HCT116 (cell line): ENCODE measurements around the gene DDR1. TPM values are rescaled to one million over a fixed set of nuclear protein-coding genes. Genes with fewer than 3 reads are reported as not detected.

Source experiments
- ATAC-seq: fragments of 200-7000 bp; cut with Tn5 transposase; 2 replicates; pipeline ENCODE4 v1.9.1; 2020; ENCODE audit warnings: mild to moderate bottlenecking, moderate library complexity
- BruUV-seq: library from RNA; stranded (reverse); fragments of 400-500 nt; replicated peaks from 2 replicates; lab custom pipeline; 2021; lab: Mats Ljungman, UMichigan
- CTCF ChIA-PET: fragments of 300-600 bp; sonication (Branson Sonifier 250); formaldehyde crosslinking; loops from one replicate; lab custom pipeline; 2021; ENCODE audit warnings: antibody characterized with exemption; lab: Charles Lee
- POLR2A ChIA-PET: fragments of 300-600, 350-600 bp; sonication (Branson Sonifier 250); formaldehyde crosslinking; loops from one replicate; lab custom pipeline; 2021; ENCODE audit warnings: antibody characterized with exemption; lab: Charles Lee
- RAD21 ChIA-PET, 2 experiments: fragments of 300-600 bp; sonication (Branson Sonifier 250); formaldehyde crosslinking; loops; one replicate each; lab custom pipeline; 2023; ENCODE audit warnings: low total read pairs in 2 of 2; ENCODE audit not compliant: uncharacterized antibody in 2 of 2, unreplicated experiment in 2 of 2, low non-redundant PET in 1 of 2; lab: Charles Lee
- DNase-seq: peaks from one replicate; pipeline ENCODE4 v3.0.0-alpha.2; 2010; ENCODE audit warnings: low read depth, low spot score
- H2AFZ ChIP-seq: fragments of 200-600 bp; shearing (Covaris generic), sonication (generic); 2 replicates; pipeline ENCODE4 v1.6.1; 2017; ENCODE audit warnings: low read depth, mixed run types, mixed read lengths, antibody characterized with exemption, low read length; ENCODE audit not compliant: poor library complexity, severe bottlenecking
- H3K27ac ChIP-seq: 2 replicates; pipeline ENCODE4 v1.5.1; 2012; ENCODE audit warnings: low read depth, low read length
- H3K27me3 ChIP-seq: fragments of 200-600 bp; sonication (generic); 2 replicates; pipeline ENCODE4 v1.6.1; 2016; ENCODE audit warnings: mixed run types, low read length, mixed read lengths; ENCODE audit not compliant: insufficient read depth
- H3K36me3 ChIP-seq, 2 experiments: fragments of 200-500 bp in 1 of 2; fragments of 200-600 bp in 1 of 2; sonication (Bioruptor generic) in 1 of 2; sonication (generic) in 1 of 2; 2 replicates each; pipeline versions ENCODE4 v1.5.1 to v1.6.1; 2014 to 2016; ENCODE audit warnings: low read length in 2 of 2, inconsistent platforms in 1 of 2, mixed read lengths in 1 of 2, mixed run types in 1 of 2; ENCODE audit not compliant: insufficient read depth in 2 of 2, control insufficient read depth in 1 of 2
- H3K4me1 ChIP-seq, 2 experiments: fragments of 200-600 bp in 1 of 2; sonication (generic) in 1 of 2; 2 replicates each; pipeline versions ENCODE4 v1.5.1 to v1.6.1; 2012 to 2017; ENCODE audit warnings: low read length in 2 of 2, inconsistent platforms in 1 of 2, mild to moderate bottlenecking in 1 of 2, mixed read lengths in 1 of 2, mixed run types in 1 of 2, moderate library complexity in 1 of 2; ENCODE audit not compliant: insufficient read depth in 2 of 2, control insufficient read depth in 1 of 2
- H3K4me2 ChIP-seq: fragments of 200-600 bp; sonication (generic); 2 replicates; pipeline ENCODE4 v1.6.1; 2017; ENCODE audit warnings: mixed run types, low read length, mixed read lengths
- H3K4me3 ChIP-seq, 2 experiments: fragments of 200-600 bp in 1 of 2; sonication (generic) in 1 of 2; replicated peaks in 1 of 2; 2 replicates each; pipeline ENCODE4 v1.5.1; 2011 to 2016; ENCODE audit warnings: low read length in 2 of 2, control low read depth in 1 of 2, low read depth in 1 of 2, mild to moderate bottlenecking in 1 of 2, mixed read lengths in 1 of 2, mixed run types in 1 of 2
- H3K79me2 ChIP-seq: fragments of 200-600 bp; sonication (generic); 2 replicates; pipeline ENCODE4 v1.6.1; 2017; ENCODE audit warnings: mild to moderate bottlenecking, mixed run types, low read length, moderate library complexity, mixed read lengths; ENCODE audit not compliant: insufficient read depth
- H3K9ac ChIP-seq: fragments of 200-600 bp; sonication (generic); 2 replicates; pipeline ENCODE4 v1.6.1; 2016; ENCODE audit warnings: low read length, mixed read lengths
- H3K9me2 ChIP-seq: fragments of 200-600 bp; sonication (generic), shearing (Covaris generic); 2 replicates; pipeline ENCODE4 v1.6.1; 2017; ENCODE audit warnings: mixed run types, mild to moderate bottlenecking, moderate library complexity; ENCODE audit not compliant: insufficient read depth
- H3K9me3 ChIP-seq, 2 experiments: fragments of 200-500 bp in 1 of 2; fragments of 200-600 bp in 1 of 2; sonication (Bioruptor generic) in 1 of 2; sonication (generic) in 1 of 2; 2 replicates each; pipeline ENCODE4 v1.6.1; 2014 to 2017; ENCODE audit warnings: low read length in 2 of 2, mixed read lengths in 2 of 2, inconsistent platforms in 1 of 2, low read depth in 1 of 2, mild to moderate bottlenecking in 1 of 2, mixed run types in 1 of 2, moderate library complexity in 1 of 2; ENCODE audit not compliant: control insufficient read depth in 1 of 2, insufficient read depth in 1 of 2
- H4K20me1 ChIP-seq: fragments of 200-600 bp; sonication (generic), shearing (Covaris generic); 2 replicates; pipeline ENCODE4 v1.6.1; 2017; ENCODE audit warnings: mixed run types, mild to moderate bottlenecking, moderate library complexity; ENCODE audit not compliant: insufficient read depth
- CEBPB ChIP-seq: IDR thresholded peaks from 2 replicates; pipeline ENCODE4 v1.6.1; 2012; ENCODE audit warnings: low read depth
- CTCF ChIP-seq, 3 experiments: fragments of 200-600 bp in 1 of 3; sonication (generic) in 1 of 3; IDR thresholded peaks in 2 of 3; conservative IDR thresholded peaks in 1 of 3; 2 replicates each; pipeline ENCODE4 v1.5.1; 2012 to 2017; ENCODE audit warnings: low read depth in 2 of 3, low read length in 2 of 3, antibody characterized with exemption in 1 of 3, borderline replicate concordance in 1 of 3, control low read depth in 1 of 3, mild to moderate bottlenecking in 1 of 3, mixed read lengths in 1 of 3, mixed run types in 1 of 3, moderate library complexity in 1 of 3; ENCODE audit not compliant: insufficient read depth in 1 of 3
- EGR1 ChIP-seq: IDR thresholded peaks from 2 replicates; pipeline ENCODE4 v1.6.1; 2012; ENCODE audit warnings: low read depth
- ELF1 ChIP-seq: IDR thresholded peaks from 2 replicates; pipeline ENCODE4 v1.6.1; 2012; ENCODE audit warnings: low read depth, borderline replicate concordance
- EZH2phosphoT487 ChIP-seq: fragments of 200-600 bp; IDR thresholded peaks from 2 replicates; pipeline ENCODE4 v1.6.1; 2018; ENCODE audit warnings: antibody characterized with exemption, borderline replicate concordance
- FOSL1 ChIP-seq: IDR thresholded peaks from 2 replicates; pipeline ENCODE4 v1.6.1; 2012; ENCODE audit warnings: low read depth
- MAX ChIP-seq: IDR thresholded peaks from 2 replicates; pipeline ENCODE4 v1.6.1; 2012
- POLR2A ChIP-seq: IDR thresholded peaks from 2 replicates; pipeline ENCODE4 v1.7.0; 2011; ENCODE audit warnings: borderline replicate concordance; ENCODE audit not compliant: insufficient read depth, insufficient read length; ENCODE audit errors: extremely low read depth
- POLR2AphosphoS5 ChIP-seq: IDR thresholded peaks from 2 replicates; pipeline ENCODE4 v1.6.1; 2011; ENCODE audit warnings: mild to moderate bottlenecking, low read depth, low read length, moderate library complexity
- SIN3A ChIP-seq: IDR thresholded peaks from 2 replicates; pipeline ENCODE4 v1.6.1; 2012; ENCODE audit warnings: low read depth
- TCF7L2 ChIP-seq: IDR thresholded peaks from 2 replicates; pipeline ENCODE4 v1.7.0; 2011; ENCODE audit warnings: borderline replicate concordance, inconsistent platforms; ENCODE audit not compliant: insufficient read depth, insufficient read length; ENCODE audit errors: extremely low read depth
- ZBTB33 ChIP-seq: IDR thresholded peaks from 2 replicates; pipeline ENCODE4 v1.6.1; 2011; ENCODE audit warnings: mild to moderate bottlenecking, low read length, moderate library complexity; ENCODE audit not compliant: insufficient replicate concordance; ENCODE audit errors: extremely low read depth
- ZFX ChIP-seq: fragments of 450-650 bp; IDR thresholded peaks from 2 replicates; pipeline ENCODE4 v1.6.1; 2017
- ZNF274 ChIP-seq: fragments of 200-500 bp; sonication (Bioruptor generic); IDR thresholded peaks from 2 replicates; pipeline ENCODE4 v1.6.1; 2014; ENCODE audit warnings: mild to moderate bottlenecking, low read depth, low read length, inconsistent platforms
- intact Hi-C: fragments of 100-400 bp; cut with micrococcal nuclease; formaldehyde crosslinking; loops from 2 replicates; pipeline ENCODE4 v1.10.0; 2022
- total RNA-seq: library from RNA; stranded (reverse); gene quantifications from one replicate; pipeline ENCODE4 v1.2.1, GENCODE V29; 2021; ENCODE audit not compliant: unreplicated experiment

Gene DDR1
- total RNA-seq, 1 experiment from 2014 or later, result 211 TPM

GRCh38 chr6:30940361-30940986 lies 56.2 kb downstream of the DDR1 start, which contains the start of gene MUCL3:
TSS of gene MUCL3 (plus strand) at chr6:30940973. CDS start at chr6:30941000, 27 bp downstream.
- no TSS peak for BruUV-seq
- DNase-seq (no peak), ATAC-seq (no peak)
- Histone ChIP-seq H3K9me3 (no peaks in the 10 kb centered on the region), H3K9me2 (no peaks in the 10 kb centered on the region), H4K20me1 (no peaks in the 10 kb centered on the region), H3K4me3 (no peak within 1 kb of the TSS), H3K36me3 (no peaks in the 10 kb centered on the region), H3K4me1 (peaks cover 14 to 19% of the 10 kb centered on the region in 2 experiments), H3K27me3 (no peaks in the 10 kb centered on the region), H3K4me2 (peak within 1 kb of the TSS; percentile 81), H3K27ac (no peak within 1 kb of the TSS), H3K9ac (no peak within 1 kb of the TSS), H3K79me2 (no peaks in the 10 kb centered on the region), H2AFZ (no peak within 1 kb of the TSS)
- TF ChIP-seq FOSL1, result no peak
- no peak for TF ChIP-seq ZBTB33
- TF ChIP-seq ZFX, result no peak
- TF ChIP-seq ELF1, result no peak
- no peak for TF ChIP-seq TCF7L2
- TF ChIP-seq MAX, result no peak
- no peak for TF ChIP-seq ZNF274
- no peak for TF ChIP-seq POLR2A
- TF ChIP-seq EZH2phosphoT487, result no peak
- TF ChIP-seq POLR2AphosphoS5, result no peak
- TF ChIP-seq CEBPB, result no peak
- no peak for TF ChIP-seq EGR1
- TF ChIP-seq SIN3A, result no peak
- TF ChIP-seq CTCF (IDR thresholded peaks at IDR 0.05 in 2 of 3, conservative IDR thresholded peaks at IDR 0.05 in 1 of 3; ENCODE audit: borderline replicate concordance in 1 of 3, insufficient read depth in 1 of 3, low read depth in 2 of 3, low read length in 2 of 3), result no peak
- ChIA-PET CTCF (interaction anchor here (1.1 kb wide), 1 partner anchor 9 kb away, joined by 3 read pairs; the partner anchor contains the start of gene SFTA2), RAD21 (no interaction called here), POLR2A (no interaction called here)
- intact Hi-C loops, result no loop called here
